ENCODE measurements around the gene YLPM1.

The YLPM1 gene

DNA sequence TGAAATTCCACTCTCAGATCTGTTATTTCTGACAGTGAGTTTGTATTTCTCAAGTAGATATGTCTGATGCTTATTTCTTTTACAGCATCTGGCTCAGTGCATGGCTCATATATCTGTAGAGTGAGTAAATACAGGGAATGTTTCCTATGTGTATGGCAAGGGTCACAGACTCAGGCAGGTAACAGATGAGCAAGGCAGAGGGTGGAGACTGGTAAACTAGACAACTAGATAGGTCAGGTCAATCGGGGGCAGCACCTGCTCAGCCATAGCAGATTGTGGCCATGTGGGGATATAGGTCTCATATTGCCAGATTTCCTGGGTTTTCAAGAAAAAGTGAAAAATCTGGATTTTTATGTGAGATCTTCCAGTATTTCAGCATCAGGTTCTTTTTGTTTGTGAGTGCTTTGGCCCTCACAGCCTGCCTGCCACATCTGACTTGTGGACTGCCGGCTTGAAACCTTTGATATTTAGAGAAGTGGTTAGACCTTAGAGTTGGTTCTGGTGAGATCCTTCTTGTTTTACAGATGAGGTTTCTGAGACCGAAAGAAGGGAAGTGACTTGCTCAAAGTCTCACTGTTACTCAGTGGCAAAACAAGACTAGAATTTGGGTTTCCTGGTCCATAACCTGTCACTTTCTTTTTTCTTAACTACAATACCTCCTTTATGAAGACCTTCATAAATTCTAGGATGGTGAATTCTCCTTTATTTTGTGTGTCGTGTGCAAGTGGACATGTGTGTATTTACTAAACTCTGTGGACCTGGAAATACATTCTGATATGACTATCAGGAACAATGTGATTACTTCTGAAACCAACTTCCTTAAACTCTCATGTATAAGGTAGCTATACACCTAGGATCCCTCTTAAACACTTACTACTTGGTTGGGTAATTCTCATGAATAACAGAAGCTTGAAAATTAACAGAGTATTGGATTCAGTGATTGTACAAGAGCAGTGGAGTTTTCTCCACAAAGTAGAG lies 78.4 kb downstream of the YLPM1 start:
- DNase-seq = peak; percentile 35

DNA sequence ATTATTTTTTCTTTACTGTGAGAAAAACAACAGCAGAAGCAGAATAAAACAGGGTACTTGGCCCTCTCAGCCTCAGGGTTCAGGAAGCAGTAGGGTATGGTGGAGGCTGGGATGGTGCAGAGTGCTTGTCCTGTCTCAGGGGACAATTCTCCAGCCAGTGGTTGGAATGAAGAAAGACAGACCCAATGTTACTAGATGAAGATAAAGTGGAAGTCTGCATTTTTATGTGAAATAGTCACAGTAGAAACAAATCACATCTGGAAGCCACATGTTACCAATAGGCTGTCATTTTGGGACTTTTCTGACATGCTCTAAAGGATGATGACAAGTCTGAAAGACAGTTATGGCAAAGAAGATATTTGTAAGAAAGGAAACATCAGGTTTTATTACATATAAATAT lies 80.5 kb downstream of the YLPM1 start:
- DNase-seq = no peak

DNA sequence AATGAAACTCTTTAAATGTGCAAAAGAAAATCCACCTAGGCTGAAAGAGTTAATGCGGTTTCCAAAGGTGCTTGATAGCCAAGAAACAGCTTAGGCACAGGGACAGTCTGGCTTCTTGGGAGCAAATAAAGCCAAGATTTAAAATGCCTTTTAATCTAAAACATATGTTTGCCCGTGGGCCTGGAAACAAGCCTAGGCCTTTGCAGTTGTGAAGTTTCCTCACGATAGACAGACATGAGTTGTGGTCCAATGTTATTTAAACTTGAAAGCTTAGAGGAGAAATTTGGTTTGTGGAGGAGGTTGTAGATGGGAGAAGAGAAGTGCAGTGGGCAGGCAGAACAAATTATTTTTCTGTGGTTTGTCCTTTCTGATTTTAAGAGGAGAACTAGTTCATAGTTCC lies 83.1 kb downstream of the YLPM1 start:
- DNase-seq = no peak

DNA sequence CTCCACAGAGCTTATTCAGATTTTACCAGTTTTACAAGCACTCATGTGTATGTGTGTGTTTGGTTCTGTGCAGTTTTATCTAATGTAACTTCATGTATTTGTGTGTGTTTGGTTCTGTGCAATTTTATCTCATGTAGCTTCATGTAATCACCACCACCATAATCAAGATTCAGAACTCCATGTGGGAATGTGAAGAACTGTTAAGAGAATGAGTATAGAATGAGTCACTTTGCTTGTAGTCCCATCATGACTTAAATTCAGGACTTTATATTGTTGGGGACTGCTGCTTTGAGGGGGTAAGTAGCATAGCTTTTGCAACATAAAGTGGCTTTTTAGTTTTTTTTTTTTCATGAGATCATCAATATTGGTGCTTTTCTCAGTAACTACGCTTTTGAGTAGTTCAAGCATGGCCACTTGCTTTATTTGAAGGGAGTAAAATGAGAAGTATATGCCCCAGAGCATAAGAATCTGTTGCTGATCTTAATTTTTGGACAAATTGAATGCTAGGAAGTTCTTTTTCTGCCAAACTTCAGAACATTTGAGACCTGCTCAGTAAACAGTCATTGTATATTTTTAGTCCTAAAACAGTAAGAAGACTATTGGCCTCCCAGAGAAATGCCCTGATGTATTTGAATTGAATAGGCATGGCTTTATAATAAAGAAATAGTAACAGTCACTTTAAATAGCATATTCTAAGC lies 84.0 kb downstream of the YLPM1 start:
- no peak for DNase-seq

DNA sequence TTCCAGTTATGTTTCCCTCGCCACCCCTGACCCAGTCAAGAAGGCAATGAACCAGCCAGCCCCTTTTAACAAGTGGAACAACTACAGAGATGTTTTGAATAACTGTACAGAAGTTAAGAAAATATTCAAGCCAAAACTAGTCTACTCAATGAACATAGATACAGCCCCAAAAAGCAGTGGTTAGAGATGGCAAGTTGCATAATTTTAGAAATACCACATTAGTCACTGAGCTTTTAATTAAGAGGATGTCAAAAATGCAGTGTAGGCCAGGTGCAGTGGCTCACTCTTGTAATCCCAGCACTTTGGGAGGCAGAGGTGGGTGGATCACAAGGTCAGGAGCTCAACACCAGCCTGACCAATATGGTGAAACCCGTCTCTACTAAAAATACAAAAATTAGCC lies 85.7 kb downstream of the YLPM1 start:
- DNase-seq = no peak

DNA sequence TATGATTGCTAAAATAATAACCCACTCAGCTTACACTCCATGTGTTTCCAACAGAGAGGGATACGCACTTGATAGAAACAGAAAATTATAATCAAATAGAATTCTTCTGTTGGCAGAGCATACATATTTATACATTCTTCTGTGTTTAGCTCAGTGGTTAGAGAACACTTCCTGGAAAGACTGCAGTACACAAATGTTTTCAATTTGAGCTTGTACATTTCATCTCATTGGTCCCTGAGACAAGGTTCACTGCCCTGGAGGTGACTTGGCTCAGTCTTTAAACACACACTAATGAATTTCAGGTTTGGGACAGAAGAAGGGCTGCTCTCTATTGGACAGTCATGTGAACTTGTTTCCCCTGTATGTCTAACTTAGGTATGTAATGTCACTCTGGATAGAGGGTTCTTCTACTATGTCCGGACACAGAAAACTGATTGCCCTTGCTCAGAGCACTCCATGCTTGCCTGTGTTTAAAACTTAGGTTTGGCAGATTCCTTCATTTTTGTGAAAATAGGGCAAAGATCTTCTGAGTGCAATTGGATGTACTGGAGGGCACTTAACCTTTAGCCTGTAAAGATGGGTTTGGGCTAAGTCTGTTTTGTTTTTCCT lies 89.9 kb downstream of the YLPM1 start:
- no peak for DNase-seq

DNA sequence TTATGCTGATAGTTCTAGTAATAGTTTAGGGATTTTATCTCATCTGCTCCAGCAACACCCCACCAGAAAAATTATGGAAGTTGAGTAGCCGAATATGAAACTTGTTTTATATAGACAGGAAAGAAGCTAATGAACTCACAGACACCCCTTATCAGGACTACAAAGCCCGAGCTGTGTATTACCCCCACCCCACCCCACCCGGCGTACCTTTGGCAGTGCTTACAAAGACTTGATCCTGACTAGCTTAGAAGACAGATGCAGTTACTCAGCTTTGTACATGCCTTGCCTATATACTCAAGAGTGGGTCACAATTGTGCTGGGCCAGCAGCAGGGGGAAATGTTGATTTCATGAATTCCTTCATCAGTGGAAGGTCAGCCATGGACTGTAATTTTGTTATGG lies 90.5 kb downstream of the YLPM1 start:
- no peak for DNase-seq

DNA sequence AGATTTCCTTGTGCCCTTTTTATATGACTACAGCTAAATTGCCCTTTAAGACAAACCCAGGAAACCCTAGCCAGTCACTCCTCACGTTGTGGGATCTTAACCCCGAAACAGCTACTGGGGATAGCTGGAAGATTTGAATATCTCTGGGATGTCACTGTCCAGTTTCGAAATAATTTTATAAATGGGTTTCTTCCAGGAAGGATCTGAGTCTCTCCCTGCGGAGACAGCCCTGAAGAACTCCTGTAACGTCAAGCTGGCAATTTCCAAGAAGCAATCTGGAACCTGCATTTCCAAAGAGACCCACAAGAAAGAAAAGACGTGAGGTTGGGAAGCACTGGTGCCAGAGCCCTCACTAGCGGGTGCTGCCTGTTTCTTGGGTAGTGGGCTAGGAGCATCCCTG lies 91.9 kb downstream of the YLPM1 start:
- no peak for DNase-seq

DNA sequence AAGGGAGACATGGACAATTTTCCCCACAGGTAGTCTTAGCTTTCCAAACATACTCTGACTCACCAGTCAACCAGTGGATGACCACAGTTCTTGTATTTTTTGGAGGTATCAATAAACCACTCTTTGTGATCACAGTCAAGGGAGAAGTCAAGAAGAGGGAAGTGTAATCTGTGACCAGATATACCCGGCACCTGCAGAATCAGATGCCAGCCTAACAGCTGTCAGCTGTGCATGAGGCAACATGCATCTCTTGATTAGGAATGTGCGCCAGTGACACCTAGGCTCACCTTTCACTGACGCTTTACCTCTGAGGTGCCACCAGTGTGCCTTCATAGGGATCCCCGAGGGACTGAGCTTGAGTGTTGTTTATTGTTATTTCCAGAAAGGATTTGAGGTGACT lies 92.8 kb downstream of the YLPM1 start:
- no peak for DNase-seq

DNA sequence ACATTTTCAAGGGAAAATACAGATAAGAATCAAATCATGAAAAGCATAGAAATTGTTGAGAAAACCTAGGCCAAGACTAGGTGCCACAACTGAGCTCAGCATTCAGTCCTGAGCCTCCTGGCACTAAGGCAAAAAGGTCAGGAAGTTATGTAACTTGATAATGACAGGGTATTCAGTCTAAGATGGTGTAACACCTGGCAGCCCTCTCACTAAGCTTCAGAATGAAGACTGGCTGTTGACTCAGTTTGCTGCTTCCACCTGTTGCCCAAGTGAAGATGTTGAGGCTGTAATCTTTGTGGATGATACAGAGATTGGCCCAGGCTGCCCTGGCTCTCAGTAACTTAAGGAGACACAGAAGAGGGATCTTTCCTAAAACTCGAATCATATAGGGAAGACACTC lies 93.2 kb downstream of the YLPM1 start:
- no peak for DNase-seq

DNA sequence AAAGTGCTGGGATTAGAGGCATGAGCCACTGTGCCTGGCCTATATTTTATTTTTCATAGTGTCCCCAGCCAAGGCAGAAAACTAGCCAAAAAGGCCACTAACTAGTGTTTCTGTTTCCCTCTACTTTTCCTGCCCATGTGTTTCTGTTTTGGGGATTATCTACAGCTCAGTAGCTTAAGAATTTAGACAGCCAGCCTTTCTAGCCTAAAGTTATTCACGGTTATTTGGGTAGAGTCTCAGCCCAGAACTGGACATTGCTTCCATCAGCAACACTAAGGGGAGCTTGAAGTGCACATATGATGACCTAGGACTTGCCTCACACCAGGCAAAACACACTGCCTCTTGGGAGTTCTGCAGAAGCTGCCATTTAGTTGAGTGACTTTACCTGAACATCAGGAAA lies 94.9 kb downstream of the YLPM1 start:
- no peak for DNase-seq

DNA sequence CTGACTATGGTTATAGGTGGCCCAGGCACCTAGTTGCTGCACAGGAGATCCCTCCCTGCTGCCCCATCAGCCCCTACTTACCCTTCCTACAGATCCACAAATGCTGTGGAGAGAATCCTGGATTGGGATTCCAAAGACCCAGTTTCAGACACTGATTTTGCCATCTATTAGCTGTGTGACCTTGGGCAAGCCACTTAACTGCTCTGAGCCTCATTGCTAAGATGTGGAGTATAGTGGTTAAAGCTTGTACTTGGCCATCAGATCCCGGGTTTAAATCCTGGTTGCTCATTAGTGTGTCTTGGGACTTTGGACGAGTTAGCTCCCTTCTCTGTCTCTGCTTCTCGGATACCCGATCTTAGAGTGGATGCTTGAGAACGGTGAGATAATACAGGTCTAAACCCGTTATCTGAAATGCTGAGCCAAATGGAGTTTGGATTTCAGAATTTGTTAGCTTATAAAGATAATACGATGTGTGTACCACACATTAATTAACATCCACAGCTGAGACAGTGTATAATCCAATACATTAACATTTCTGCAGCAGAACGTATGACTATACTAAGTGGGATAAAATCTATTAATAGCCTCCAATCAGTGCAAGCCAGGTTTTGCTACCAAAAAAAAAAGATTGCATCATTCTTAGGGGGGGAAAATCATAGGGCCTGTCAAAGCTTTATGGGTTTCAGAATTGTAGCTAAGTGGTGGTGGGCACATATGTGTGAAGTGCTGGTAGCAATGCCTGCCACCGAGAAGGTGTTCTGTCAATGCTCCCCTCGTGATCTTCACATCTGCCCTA lies 96.8 kb downstream of the YLPM1 start:
- DNase-seq = no peak

DNA sequence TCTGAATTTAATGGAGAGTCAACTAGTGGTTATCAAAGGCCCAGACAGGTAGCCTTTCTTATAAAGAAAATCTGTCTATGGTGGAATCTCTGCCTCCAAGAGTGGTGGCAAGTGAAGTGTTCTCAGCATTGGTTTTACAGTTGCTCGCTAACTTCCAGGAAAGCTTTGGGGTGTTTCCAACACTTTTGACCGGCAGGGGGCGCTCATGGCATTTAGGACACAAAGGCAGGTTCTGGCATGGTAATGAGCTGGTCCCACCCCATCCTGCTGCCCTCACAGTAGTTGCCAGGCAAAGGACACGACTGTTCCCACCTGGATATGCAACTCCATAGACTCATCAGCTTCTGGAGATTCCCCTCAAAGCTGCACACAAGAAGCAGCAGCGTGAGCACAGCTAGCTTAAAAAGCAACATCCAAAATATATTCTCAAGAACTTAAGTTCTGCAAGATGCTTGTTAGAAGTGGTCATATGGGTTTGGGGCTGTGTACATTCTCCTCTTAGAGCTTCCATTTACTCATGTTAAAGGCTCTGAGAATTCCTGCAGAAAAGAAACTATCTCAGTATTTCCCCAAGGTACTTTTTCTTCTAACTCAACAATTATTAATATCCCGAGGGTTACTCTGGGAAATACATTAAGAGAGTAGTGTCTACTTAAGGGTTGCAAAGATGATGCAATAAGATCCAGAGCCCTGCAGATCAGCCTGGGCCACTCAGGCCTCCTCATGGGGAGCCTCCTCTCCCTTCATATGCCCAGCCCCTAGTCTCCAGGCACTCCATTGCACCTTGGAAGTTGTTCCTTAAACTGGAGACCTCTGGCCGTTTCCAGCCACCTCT lies 98.0 kb downstream of the YLPM1 start:
- DNase-seq = peak; percentile 96

DNA sequence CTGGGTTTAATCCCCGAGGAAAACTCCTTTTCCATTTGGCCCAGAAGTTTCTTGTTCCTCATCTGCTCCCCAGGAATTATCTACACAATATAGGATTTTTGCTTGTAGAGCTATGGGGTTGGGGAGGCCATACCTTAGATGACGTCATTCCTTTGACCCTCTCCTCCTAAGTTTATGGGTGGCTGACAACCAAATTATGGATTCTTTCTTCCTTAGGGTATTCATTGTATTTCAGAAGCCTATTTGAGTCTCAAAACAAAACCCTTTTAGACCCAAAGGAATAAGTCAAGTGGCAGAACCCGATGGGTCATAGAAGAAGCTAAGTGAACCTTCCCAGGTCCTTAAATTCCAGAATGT lies 98.6 kb downstream of the YLPM1 start:
- no peak for DNase-seq

DNA sequence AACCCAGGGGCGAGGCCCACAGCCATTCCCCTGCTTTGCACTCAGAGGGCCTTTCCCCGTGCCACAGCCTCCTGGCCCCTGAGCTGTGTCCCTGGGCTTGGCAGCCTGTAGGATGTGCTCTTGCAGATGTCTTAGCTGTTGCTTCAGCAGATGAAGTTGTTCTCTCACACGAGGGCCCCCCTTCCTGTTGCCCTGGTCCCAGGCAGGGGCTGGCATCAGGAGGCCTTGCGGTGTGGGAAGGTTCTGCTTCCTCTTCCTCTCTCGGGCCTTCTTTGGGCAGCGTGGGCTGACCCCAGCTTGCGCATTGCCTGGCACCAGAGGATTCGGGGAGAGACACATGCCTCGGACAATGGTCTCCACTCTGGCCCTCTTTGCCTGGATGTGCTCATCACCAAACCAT lies 100.2 kb downstream of the YLPM1 start:
- DNase-seq = no peak

DNA sequence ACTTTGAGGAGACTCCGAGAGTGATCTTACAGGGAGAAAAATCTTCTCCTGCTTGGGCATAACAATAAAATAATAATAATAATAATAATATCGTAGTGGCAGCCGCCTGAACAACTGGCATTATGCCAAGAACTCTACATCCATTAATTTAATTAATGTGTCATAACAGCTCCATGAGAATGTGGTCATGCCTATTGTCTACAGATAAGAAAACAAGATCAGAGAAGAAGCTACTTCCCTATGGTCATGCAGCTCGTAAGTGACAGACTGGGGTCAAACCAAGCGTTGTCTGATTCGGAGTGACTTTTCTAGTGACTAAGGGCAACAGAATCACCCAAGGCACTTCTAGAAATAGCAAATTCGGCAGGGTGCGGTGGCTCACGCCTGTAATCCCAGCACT lies 101.1 kb downstream of the YLPM1 start:
- no peak for DNase-seq

DNA sequence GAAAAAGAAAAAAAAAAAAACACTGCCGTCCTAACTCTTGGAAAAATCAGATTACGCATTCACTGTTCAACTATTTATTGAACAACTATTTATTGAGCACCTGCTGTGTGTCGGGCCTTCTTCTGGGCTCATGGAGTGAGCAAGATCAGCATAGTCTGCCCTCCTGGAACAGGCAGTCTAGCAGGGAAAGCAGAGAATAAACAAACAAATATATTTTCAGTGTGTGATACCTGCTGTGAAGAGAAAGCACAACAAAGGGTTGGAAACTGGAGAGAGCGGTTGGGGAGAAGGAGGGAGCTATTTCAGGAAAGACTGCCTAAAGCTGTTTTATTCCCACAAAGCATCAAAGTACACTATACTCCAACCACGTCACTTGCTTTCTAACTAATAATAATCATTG lies 102.0 kb downstream of the YLPM1 start:
- no peak for DNase-seq

DNA sequence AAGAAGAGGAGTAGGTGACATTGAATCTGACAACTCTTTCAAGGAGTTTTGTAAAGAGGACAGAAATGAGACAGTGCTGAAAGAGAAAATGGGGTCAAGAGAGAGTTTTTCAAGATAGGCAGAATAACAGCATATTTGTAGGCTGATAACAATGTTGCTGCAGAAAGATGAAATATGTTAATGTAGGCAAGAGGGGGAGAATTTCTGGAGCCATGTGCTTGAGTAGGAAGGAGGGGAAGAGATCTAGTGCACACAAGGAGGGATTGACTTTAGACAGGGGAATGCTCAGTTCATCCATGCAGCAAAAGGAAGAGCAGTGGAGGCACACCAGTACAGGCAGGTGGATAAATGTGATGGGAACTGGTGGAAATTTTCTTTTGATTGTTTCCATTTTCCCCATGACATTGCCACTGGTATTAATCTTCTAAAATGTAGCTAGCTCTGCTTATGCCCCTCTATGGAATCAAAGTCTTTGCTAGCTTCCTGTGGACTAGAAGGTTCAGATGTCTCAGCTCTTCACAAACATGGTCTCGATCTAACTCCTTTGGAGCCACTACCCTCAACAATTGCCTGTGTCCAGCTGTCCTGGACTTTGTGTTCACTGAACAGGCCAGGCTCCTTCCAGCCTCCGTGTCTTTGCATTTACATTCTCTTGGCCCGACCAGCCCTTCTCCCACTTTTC lies 103.7 kb downstream of the YLPM1 start:
- DNase-seq = no peak

DNA sequence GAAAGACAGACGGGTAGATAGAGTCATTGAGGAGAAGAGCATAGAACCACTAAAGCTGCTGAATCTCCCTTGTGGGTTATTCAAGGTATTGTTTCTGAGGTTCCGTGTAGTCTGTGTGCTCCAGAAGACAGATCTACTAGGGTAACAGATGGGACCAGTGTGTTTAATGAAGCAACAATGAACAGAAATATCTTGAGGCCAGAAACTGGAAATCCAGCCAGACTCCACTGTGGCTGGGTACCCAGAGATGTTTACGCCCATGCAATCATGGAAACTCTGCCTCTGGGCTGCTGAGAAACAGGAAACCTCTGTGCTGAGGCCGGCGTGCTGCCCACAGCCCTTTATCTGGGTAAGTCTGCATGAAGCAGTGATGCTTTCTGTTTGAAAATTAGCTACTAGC lies 104.6 kb downstream of the YLPM1 start:
- DNase-seq = peak; percentile 66

DNA sequence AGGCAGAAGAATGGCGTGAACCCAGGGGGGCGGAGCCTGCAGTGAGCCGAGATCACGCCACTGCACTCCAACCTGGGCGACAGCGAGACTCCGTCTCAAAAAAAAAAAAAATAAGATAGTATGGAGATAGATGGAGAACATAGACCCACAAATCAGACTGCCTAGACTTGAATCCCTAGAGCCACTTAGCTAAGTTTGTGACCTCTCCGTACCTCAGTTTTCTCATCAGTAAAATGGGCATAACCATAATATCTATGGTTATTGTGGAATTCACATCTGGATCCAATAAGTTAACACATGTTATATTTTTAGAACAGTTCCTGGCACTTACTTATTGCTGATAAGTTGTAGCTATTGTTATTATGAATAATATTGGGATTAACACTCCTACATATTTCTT lies 105.6 kb downstream of the YLPM1 start:
- no peak for DNase-seq

DNA sequence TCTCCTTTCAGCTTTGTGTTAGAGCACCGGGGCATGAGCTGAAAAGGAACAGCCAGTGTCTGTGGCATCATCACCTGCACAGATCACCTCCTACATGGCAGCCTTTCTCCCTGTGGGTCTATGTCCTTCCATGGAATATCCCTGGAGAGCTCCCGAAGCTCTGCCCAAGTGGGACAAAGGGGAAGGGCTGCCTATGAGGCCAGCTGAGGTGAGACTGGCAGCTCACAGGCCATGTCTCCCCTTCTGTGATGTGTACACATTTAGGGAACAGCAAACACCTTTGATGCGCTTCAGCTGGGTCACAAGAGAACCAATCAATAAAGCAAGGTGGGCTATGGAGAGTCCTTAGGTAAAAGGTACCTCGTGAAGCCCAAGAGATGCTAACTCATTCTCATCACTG lies 108.7 kb downstream of the YLPM1 start:
- no peak for DNase-seq

DNA sequence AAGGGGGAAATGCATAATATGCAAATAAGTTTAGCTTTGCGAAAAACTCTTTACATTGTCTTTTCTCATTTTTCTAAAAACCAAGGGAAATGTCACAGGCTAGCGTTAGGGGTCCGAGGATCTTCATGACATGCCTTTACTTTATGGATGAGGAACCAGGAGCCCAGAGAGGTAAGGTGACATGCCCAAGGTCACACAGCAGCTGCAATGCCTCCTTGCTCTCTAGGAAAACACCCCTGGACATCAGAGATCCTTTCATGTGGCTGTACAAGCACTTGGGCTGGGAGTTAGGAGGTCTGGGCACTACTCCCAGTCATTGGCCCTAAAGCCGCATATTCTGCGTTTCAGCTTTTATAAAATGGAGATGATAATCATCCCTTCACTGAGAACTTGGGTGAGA lies 112.1 kb downstream of the YLPM1 start:
- no peak for DNase-seq

All from CD4-positive, alpha-beta T cell treated with Interleukin-6 for 4 hours (primary cell).